GM12878 (cell line): ENCODE results near the gene RREB1.

Source experiments
- ASH2L ChIP-seq: fragments of 300-600, 200-600 bp; sonication (generic); IDR thresholded peaks from 2 replicates; pipeline ENCODE4 v1.6.1; 2017; ENCODE audit warnings: low read depth, mild to moderate bottlenecking, borderline replicate concordance
- BCL11A ChIP-seq: IDR thresholded peaks from 2 replicates; pipeline ENCODE4 v1.6.1; 2011; ENCODE audit warnings: low read depth, low read length
- CEBPB ChIP-seq, 2 experiments: fragments of 150-350 bp in 1 of 2; IDR thresholded peaks; 2 replicates each; pipeline ENCODE4 v1.6.1; 2012 to 2014; ENCODE audit warnings: low read depth in 2 of 2, low read length in 2 of 2, borderline replicate concordance in 1 of 2, inconsistent platforms in 1 of 2
- CHD1 ChIP-seq: IDR thresholded peaks from 2 replicates; pipeline ENCODE4 v1.6.1; 2012; ENCODE audit warnings: low read depth, low read length, improper control_type of control experiment
- MXI1 ChIP-seq: fragments of 150-350 bp; IDR thresholded peaks from 2 replicates; pipeline ENCODE4 v1.6.1; 2011; ENCODE audit warnings: low read depth, mild to moderate bottlenecking, inconsistent platforms, low read length, improper control_type of control experiment
- POLR2AphosphoS5 ChIP-seq: IDR thresholded peaks from 2 replicates; pipeline ENCODE4 v1.6.1; 2011; ENCODE audit warnings: mild to moderate bottlenecking, low read length, inconsistent platforms
- RCOR1 ChIP-seq: conservative IDR thresholded peaks from 2 replicates; pipeline ENCODE4 v1.6.1; 2012; ENCODE audit warnings: low read depth, low read length, improper control_type of control experiment
- YY1 ChIP-seq: IDR thresholded peaks from 2 replicates; pipeline ENCODE4 v1.6.1; 2011; ENCODE audit warnings: low read depth, mild to moderate bottlenecking, low read length
- TF ChIP-seq, protein P1 (sequence below), 3 experiments: IDR thresholded peaks in 2 of 3; conservative IDR thresholded peaks in 1 of 3; 2 replicates each; pipeline ENCODE4 v1.5.1; 2011; ENCODE audit warnings: low read depth in 3 of 3, low read length in 3 of 3, mild to moderate bottlenecking in 3 of 3, control low read depth in 2 of 3, moderate library complexity in 2 of 3, inconsistent platforms in 1 of 3, mixed read lengths in 1 of 3; ENCODE audit not compliant: control insufficient read depth in 2 of 3, insufficient read depth in 1 of 3; ENCODE audit errors: extremely low read depth in 1 of 3
- TF ChIP-seq, protein P2 (sequence below): fragments of 450-650 bp; IDR thresholded peaks from 2 replicates; pipeline ENCODE4 v1.6.1; 2016; ENCODE audit warnings: mild to moderate bottlenecking
- TF ChIP-seq, protein P3 (sequence below): IDR thresholded peaks from 2 replicates; pipeline ENCODE4 v1.6.1; 2012; ENCODE audit warnings: low read length, inconsistent platforms

DNA sequence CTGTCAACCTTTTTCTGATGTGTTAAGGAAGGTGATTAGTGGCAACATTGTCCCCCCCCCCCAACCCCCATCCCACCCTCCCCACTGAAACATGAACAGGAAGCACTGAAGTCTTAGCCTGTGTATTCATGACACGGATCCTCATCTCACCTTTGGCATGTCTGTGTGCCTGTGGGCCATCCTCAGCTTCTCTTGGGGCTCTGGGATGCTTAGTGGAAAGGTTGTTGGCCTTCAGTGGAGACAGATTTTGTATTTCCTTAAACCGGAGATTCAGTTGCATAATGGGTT is 93.6 kb downstream of the RREB1 start:
- no peak for TF ChIP-seq YY1
- no peak for TF ChIP-seq POLR2AphosphoS5
- no peak for TF ChIP-seq ASH2L
- TF ChIP-seq, protein P1, sequence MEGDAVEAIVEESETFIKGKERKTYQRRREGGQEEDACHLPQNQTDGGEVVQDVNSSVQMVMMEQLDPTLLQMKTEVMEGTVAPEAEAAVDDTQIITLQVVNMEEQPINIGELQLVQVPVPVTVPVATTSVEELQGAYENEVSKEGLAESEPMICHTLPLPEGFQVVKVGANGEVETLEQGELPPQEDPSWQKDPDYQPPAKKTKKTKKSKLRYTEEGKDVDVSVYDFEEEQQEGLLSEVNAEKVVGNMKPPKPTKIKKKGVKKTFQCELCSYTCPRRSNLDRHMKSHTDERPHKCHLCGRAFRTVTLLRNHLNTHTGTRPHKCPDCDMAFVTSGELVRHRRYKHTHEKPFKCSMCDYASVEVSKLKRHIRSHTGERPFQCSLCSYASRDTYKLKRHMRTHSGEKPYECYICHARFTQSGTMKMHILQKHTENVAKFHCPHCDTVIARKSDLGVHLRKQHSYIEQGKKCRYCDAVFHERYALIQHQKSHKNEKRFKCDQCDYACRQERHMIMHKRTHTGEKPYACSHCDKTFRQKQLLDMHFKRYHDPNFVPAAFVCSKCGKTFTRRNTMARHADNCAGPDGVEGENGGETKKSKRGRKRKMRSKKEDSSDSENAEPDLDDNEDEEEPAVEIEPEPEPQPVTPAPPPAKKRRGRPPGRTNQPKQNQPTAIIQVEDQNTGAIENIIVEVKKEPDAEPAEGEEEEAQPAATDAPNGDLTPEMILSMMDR (IDR thresholded peaks at IDR 0.05 in 2 of 3, conservative IDR thresholded peaks at IDR 0.05 in 1 of 3; ENCODE audit: control insufficient read depth in 2 of 3, extremely low read depth in 1 of 3, insufficient read depth in 1 of 3, low read depth in 3 of 3, low read length in 3 of 3) = no peak
- no peak for TF ChIP-seq MXI1
- TF ChIP-seq BCL11A = no peak
- TF ChIP-seq, protein P2, sequence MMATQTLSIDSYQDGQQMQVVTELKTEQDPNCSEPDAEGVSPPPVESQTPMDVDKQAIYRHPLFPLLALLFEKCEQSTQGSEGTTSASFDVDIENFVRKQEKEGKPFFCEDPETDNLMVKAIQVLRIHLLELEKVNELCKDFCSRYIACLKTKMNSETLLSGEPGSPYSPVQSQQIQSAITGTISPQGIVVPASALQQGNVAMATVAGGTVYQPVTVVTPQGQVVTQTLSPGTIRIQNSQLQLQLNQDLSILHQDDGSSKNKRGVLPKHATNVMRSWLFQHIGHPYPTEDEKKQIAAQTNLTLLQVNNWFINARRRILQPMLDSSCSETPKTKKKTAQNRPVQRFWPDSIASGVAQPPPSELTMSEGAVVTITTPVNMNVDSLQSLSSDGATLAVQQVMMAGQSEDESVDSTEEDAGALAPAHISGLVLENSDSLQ = no peak
- TF ChIP-seq, protein P3, sequence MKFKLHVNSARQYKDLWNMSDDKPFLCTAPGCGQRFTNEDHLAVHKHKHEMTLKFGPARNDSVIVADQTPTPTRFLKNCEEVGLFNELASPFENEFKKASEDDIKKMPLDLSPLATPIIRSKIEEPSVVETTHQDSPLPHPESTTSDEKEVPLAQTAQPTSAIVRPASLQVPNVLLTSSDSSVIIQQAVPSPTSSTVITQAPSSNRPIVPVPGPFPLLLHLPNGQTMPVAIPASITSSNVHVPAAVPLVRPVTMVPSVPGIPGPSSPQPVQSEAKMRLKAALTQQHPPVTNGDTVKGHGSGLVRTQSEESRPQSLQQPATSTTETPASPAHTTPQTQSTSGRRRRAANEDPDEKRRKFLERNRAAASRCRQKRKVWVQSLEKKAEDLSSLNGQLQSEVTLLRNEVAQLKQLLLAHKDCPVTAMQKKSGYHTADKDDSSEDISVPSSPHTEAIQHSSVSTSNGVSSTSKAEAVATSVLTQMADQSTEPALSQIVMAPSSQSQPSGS = no peak
- TF ChIP-seq CHD1 = no peak
- TF ChIP-seq RCOR1 = no peak
- TF ChIP-seq CEBPB (IDR thresholded peaks at IDR 0.05; ENCODE audit: borderline replicate concordance in 1 of 2, low read depth in 2 of 2, low read length in 2 of 2) = no peak
